Lower lobe of right lung (tissue), 2 donors: Measurements from ENCODE around the gene YWHAE. TPM values are rescaled to one million over a fixed set of nuclear protein-coding genes. Genes with fewer than 3 reads are reported as not detected.
A peak's percentile ranks its signal among the peaks of the same experiment; 100 is the strongest.

Source experiments
- ATAC-seq, 2 donors: fragments of 200-7000 bp; cut with Tn5 transposase; one replicate each; pipeline ENCODE4 v1.9.1; 2020 to 2022; ENCODE audit warnings: mild to moderate bottlenecking in 2 of 2, moderate library complexity in 2 of 2
- DNase-seq: peaks from one replicate; pipeline ENCODE4 v3.0.0-alpha.2; 2020
- H3K27ac ChIP-seq: fragments of 200-600 bp; one replicate; pipeline ENCODE4 v1.8.0; 2022
- H3K27me3 ChIP-seq: fragments of 200-600 bp; one replicate; pipeline ENCODE4 v1.8.0; 2022; ENCODE audit warnings: low read depth
- H3K36me3 ChIP-seq: fragments of 200-600 bp; one replicate; pipeline ENCODE4 v1.8.0; 2022; ENCODE audit warnings: mild to moderate bottlenecking
- H3K4me1 ChIP-seq: fragments of 200-600 bp; one replicate; pipeline ENCODE4 v1.8.0; 2022
- H3K4me3 ChIP-seq: fragments of 200-600 bp; one replicate; pipeline ENCODE4 v1.8.0; 2022; ENCODE audit warnings: mild to moderate bottlenecking
- H3K9me3 ChIP-seq: fragments of 200-600 bp; one replicate; pipeline ENCODE4 v1.8.0; 2022
- intact Hi-C: fragments of 100-400 bp; cut with DNase I; formaldehyde crosslinking; loops from one replicate; pipeline ENCODE4 v1.11.0; 2022
- total RNA-seq: library from RNA; stranded (reverse); fragmentation: NEBNext Ultra II Directional; extraction: Animal tissue kit (Norgen Biotek cat#: 25700); gene quantifications from one replicate; pipeline ENCODE4 v1.2.1, GENCODE V29; 2021
- TF ChIP-seq, protein P1 (sequence below): fragments of 200-600 bp; IDR thresholded peaks from one replicate; pipeline ENCODE4 v1.8.0; 2022; ENCODE audit warnings: antibody characterized with exemption, mild to moderate bottlenecking
- donor health status: DM: no; HTN: yes; CAD: no; lungs with severe emphysema.

The YWHAE gene
- total RNA-seq, 1 donor from 2014 or later, result 383 TPM

DNA sequence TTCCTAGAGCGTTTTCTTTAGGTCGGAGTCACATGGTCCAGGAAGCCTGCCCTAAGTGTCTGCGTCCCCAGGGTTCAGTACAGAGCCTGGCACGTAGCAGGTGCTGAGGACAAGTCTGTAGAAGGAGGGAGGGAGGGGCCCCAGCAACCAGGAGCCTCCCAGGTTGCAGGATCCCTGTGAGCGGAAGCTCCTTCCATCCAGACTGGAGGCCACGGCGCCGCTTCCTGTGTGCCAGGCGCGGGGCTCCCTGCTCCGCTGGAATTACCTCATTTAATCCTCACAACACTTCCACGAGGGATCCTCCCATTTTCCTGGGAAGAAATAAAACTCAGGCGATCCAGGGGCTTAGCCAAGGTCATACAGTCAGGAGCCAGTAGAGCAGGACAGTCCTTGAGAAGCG, 98.5 kb downstream of the YWHAE start:
- H3K27ac ChIP-seq, result no peak overlapping the region
- H3K36me3 ChIP-seq, result no peaks in the 10 kb centered on the region
- H3K27me3 ChIP-seq, result peaks cover 49% of the 10 kb centered on the region
- ATAC-seq (no peak), DNase-seq (no peak)
- no peak overlapping the region for H3K4me3 ChIP-seq
- TF ChIP-seq, protein P1, sequence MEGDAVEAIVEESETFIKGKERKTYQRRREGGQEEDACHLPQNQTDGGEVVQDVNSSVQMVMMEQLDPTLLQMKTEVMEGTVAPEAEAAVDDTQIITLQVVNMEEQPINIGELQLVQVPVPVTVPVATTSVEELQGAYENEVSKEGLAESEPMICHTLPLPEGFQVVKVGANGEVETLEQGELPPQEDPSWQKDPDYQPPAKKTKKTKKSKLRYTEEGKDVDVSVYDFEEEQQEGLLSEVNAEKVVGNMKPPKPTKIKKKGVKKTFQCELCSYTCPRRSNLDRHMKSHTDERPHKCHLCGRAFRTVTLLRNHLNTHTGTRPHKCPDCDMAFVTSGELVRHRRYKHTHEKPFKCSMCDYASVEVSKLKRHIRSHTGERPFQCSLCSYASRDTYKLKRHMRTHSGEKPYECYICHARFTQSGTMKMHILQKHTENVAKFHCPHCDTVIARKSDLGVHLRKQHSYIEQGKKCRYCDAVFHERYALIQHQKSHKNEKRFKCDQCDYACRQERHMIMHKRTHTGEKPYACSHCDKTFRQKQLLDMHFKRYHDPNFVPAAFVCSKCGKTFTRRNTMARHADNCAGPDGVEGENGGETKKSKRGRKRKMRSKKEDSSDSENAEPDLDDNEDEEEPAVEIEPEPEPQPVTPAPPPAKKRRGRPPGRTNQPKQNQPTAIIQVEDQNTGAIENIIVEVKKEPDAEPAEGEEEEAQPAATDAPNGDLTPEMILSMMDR, result no peak
- H3K4me1 ChIP-seq, result peaks cover 5% of the 10 kb centered on the region
- intact Hi-C loops, result no loop called here
- H3K9me3 ChIP-seq, result no peaks in the 10 kb centered on the region

GRCh38 chr17:1300371-1300905, 99.6 kb downstream of the YWHAE start:
- H3K4me1 ChIP-seq, result peaks cover 5% of the 10 kb centered on the region
- intact Hi-C loops, result no loop called here
- H3K27me3 ChIP-seq, result peaks cover 49% of the 10 kb centered on the region
- DNase-seq (no peak), ATAC-seq (no peak)
- TF ChIP-seq, protein P1, result no peak
- H3K27ac ChIP-seq, result no peak overlapping the region
- no peaks in the 10 kb centered on the region for H3K36me3 ChIP-seq
- H3K9me3 ChIP-seq, result no peaks in the 10 kb centered on the region
- H3K4me3 ChIP-seq, result no peak overlapping the region

DNA sequence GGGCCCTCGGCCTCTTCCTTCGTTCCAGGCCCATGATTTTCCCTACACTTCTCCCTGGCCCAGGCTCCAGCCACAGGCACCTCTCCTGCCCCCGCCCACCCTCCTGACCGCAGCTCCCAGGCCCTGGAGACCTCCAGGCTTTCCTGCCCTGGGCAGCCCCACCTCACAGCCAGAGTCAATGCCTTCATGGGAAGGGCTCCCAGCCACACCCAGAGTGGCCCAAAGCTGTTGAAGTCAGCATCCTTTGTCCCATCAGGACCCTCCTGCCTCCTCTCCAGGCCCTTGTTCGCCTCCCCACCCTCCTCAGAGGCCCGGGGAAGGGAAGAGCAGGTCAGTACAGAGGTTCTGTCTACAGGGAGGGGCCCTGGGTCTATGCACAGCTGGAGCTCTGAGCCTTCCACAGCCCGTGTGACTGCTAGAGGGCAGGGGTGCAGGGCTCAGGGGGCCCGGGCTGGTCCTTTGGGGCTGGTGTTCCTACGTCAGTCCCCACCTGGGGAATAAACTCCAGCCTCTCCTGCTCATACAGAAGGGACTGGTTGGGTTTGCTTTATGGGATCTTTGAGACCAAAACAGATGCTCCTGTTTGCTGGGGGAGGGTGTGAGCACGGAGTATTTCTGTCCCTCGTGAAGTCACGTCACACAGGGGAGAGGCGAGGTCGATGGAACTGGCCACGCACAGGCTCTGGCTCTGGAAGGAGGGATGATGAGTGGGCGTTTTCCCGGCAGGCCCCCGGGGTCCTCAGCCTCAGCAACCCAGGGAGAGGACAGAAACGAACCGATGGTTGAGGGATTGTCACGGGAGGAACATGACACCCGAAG, 100.3 kb downstream of the YWHAE start:
- Histone ChIP-seq H3K4me1 (peaks cover 5% of the 10 kb centered on the region), H3K9me3 (no peaks in the 10 kb centered on the region), H3K4me3 (no peak overlapping the region), H3K27me3 (peaks cover 43% of the 10 kb centered on the region), H3K27ac (no peak overlapping the region), H3K36me3 (no peaks in the 10 kb centered on the region)
- TF ChIP-seq, protein P1, result no peak
- no peak for DNase-seq
- intact Hi-C loops, result no loop called here
- no peak for ATAC-seq

GRCh38 chr17:1298606-1299005, 101.4 kb downstream of the YWHAE start:
- no peak for DNase-seq

More at GRCh38 chr17:1298606-1299005, 101.4 kb downstream of the YWHAE start:
- H3K36me3 ChIP-seq, result no peaks in the 10 kb centered on the region
- peaks cover 37% of the 10 kb centered on the region for H3K27me3 ChIP-seq
- no peak overlapping the region for H3K4me3 ChIP-seq
- no peaks in the 10 kb centered on the region for H3K9me3 ChIP-seq
- peak; percentile 34 to 52 for ATAC-seq
- TF ChIP-seq, protein P1, result no peak
- no peak overlapping the region for H3K27ac ChIP-seq
- intact Hi-C loops, result no loop called here
- H3K4me1 ChIP-seq, result peaks cover 5% of the 10 kb centered on the region

Other genes starting within 250 kb of the YWHAE start
- gene ABR, start 220.2 kb downstream of the YWHAE start, total RNA-seq, result 212 TPM
- not detected for gene BHLHA9, start 129.8 kb downstream of the YWHAE start, total RNA-seq
- not detected for gene TRARG1, start 120.6 kb downstream of the YWHAE start, total RNA-seq
- gene CRK, start 56.0 kb upstream of the YWHAE start, total RNA-seq, result 66.2 TPM
- 213 TPM for gene MYO1C, start 92.5 kb upstream of the YWHAE start, total RNA-seq
- gene INPP5K, start 116.4 kb upstream of the YWHAE start, total RNA-seq, result 57.9 TPM
- gene PITPNA, start 162.6 kb upstream of the YWHAE start, total RNA-seq, result 71.3 TPM
- 44.6 TPM for gene SLC43A2, start 228.6 kb upstream of the YWHAE start, total RNA-seq
- gene SCARF1, start 245.5 kb upstream of the YWHAE start, total RNA-seq, result 37.4 TPM
- gene RILP, start 249.6 kb upstream of the YWHAE start, total RNA-seq, result 41.5 TPM